ENCODE data around the gene TNFRSF12A. TPM values are rescaled to one million over a fixed set of nuclear protein-coding genes. Genes with fewer than 3 reads are reported as not detected.

Gene TNFRSF12A
- total RNA-seq, 1 experiment from 2014 or later = 78.9 TPM

- no peak for TF ChIP-seq ZNF425 (CRISPR knock-in tag; conservative IDR thresholded peaks at IDR 0.05)
- TF ChIP-seq FOXP1 (CRISPR knock-in tag; IDR thresholded peaks at IDR 0.05; ENCODE audit: borderline replicate concordance) = no peak
- no peak for TF ChIP-seq E2F5 (CRISPR knock-in tag; IDR thresholded peaks at IDR 0.05)
- no peak for TF ChIP-seq CREM (CRISPR knock-in tag; IDR thresholded peaks at IDR 0.05)
- no peak for TF ChIP-seq PRRX2 (CRISPR knock-in tag; IDR thresholded peaks at IDR 0.05)
- 0 out of 2 replicates have a peak, but pooled peaks have one; percentile 26 for TF ChIP-seq NFATC4 (CRISPR knock-in tag; IDR thresholded peaks at IDR 0.05)
- no peak for TF ChIP-seq SMAD3 (CRISPR knock-in tag; IDR thresholded peaks at IDR 0.05; ENCODE audit: borderline replicate concordance)
- no peak for TF ChIP-seq ZNF232 (CRISPR knock-in tag; IDR thresholded peaks at IDR 0.05)
- TF ChIP-seq MLX (CRISPR knock-in tag; IDR thresholded peaks at IDR 0.05) = no peak
- 0 out of 2 replicates have a peak, but pooled peaks have one; percentile 35 for TF ChIP-seq EMX1 (CRISPR knock-in tag; IDR thresholded peaks at IDR 0.05)
Observed at GRCh38 chr16:3015865-3016521, 4.2 kb upstream of the TNFRSF12A start (continued).

GRCh38 chr16:3017344-3017743, 2.8 kb upstream of the TNFRSF12A start:
- Mint-ChIP-seq H3K27ac (peak overlapping the region; percentile 90), H3K4me1 (peaks cover 68% of the 10 kb centered on the region), H3K4me3 (peak overlapping the region; percentile 93)

More at GRCh38 chr16:3017344-3017743, 2.8 kb upstream of the TNFRSF12A start:
- CTCF ChIA-PET = interaction anchor here (1.6 to 8.6 kb wide), 3 partner anchors 10 to 41 kb away, joined by 15 to 360 read pairs (median 292); partner anchors contain the start of gene CLDN9
- peaks cover 5% of the 10 kb centered on the region; the same call in 1 of the 2 replicates for H3K27me3 Mint-ChIP-seq (ENCODE audit: low read depth)
- POLR2A ChIA-PET = interaction anchor here (6.3 to 17.1 kb wide), 2 partner anchors 11 to 12 kb away, joined by 87 to 502 read pairs; partner anchors contain the start of gene CLDN9
- TF ChIP-seq STAT6 (CRISPR knock-in tag; conservative IDR thresholded peaks at IDR 0.05; ENCODE audit: low read depth) = no peak
- 0 out of 2 replicates have a peak, but pooled peaks have one; percentile 12 for TF ChIP-seq EMX1 (CRISPR knock-in tag; IDR thresholded peaks at IDR 0.05)
- TF ChIP-seq ZNF219 (CRISPR knock-in tag; IDR thresholded peaks at IDR 0.05; ENCODE audit: borderline replicate concordance) = no peak
- TF ChIP-seq TCF7 (CRISPR knock-in tag; IDR thresholded peaks at IDR 0.05; ENCODE audit: low read depth) = 0 out of 2 replicates have a peak, but pooled peaks have one; percentile 27
- TF ChIP-seq CREM (CRISPR knock-in tag; IDR thresholded peaks at IDR 0.05) = no peak
- 0 out of 2 replicates have a peak, but pooled peaks have one; percentile 17 for TF ChIP-seq NFE2L1 (CRISPR knock-in tag; IDR thresholded peaks at IDR 0.05)
- TF ChIP-seq FOXJ3 (CRISPR knock-in tag; IDR thresholded peaks at IDR 0.05; ENCODE audit: borderline replicate concordance) = no peak
- H3K9me3 Mint-ChIP-seq = no peaks in the 10 kb centered on the region
- peaks cover 21% of the 10 kb centered on the region for H3K36me3 Mint-ChIP-seq
- ATAC-seq = no peak
- DNase-seq (ENCODE audit: low spot score) = no peak
